Measurements from ENCODE around the gene FAM83B.
"Not testable (repeated sequence)": the region's sequence is repeated elsewhere in the genome, so short reads cannot be mapped to it uniquely, and the experiment has no call there.

DNA sequence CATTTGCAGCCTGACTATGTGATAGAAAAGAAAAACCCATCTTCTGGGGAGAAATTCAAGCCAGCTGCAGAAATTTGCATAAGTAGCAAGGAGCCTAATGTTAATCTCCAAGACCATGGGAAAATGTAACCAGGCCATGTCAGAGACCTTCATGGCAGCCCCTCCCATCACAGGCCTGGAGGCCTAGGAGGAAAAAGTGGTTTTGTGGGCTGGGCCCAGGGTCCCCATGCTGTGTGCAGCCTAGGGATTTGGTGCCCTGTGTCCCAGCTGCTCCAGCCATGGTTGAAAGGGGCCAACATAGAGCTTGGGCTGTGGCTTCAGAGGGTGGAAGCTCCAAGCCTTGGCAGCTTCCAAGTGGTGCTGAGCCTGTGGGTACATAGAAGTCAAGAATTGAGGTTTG, 49.7 kb upstream of the FAM83B start:
- not testable (repeated sequence) for TF ChIP-seq CREB1 (IDR thresholded peaks at IDR 0.05; ENCODE audit: low read depth); CEBPB (IDR thresholded peaks at IDR 0.05; ENCODE audit: borderline replicate concordance in 1 of 2, low read depth in 2 of 2, low read length in 2 of 2); ZZZ3 (IDR thresholded peaks at IDR 0.05; ENCODE audit: control insufficient read depth, insufficient read length, low read depth); NRF1 (conservative IDR thresholded peaks at IDR 0.05; ENCODE audit: low read depth, low read length); CBFB (IDR thresholded peaks at IDR 0.05; ENCODE audit: low read depth)
- TF ChIP-seq, protein P1, sequence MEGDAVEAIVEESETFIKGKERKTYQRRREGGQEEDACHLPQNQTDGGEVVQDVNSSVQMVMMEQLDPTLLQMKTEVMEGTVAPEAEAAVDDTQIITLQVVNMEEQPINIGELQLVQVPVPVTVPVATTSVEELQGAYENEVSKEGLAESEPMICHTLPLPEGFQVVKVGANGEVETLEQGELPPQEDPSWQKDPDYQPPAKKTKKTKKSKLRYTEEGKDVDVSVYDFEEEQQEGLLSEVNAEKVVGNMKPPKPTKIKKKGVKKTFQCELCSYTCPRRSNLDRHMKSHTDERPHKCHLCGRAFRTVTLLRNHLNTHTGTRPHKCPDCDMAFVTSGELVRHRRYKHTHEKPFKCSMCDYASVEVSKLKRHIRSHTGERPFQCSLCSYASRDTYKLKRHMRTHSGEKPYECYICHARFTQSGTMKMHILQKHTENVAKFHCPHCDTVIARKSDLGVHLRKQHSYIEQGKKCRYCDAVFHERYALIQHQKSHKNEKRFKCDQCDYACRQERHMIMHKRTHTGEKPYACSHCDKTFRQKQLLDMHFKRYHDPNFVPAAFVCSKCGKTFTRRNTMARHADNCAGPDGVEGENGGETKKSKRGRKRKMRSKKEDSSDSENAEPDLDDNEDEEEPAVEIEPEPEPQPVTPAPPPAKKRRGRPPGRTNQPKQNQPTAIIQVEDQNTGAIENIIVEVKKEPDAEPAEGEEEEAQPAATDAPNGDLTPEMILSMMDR (IDR thresholded peaks at IDR 0.05 in 2 of 3, conservative IDR thresholded peaks at IDR 0.05 in 1 of 3; ENCODE audit: control insufficient read depth in 2 of 3, extremely low read depth in 1 of 3, insufficient read depth in 1 of 3, low read depth in 3 of 3, low read length in 3 of 3): not testable (repeated sequence)
- TF ChIP-seq, protein P2, sequence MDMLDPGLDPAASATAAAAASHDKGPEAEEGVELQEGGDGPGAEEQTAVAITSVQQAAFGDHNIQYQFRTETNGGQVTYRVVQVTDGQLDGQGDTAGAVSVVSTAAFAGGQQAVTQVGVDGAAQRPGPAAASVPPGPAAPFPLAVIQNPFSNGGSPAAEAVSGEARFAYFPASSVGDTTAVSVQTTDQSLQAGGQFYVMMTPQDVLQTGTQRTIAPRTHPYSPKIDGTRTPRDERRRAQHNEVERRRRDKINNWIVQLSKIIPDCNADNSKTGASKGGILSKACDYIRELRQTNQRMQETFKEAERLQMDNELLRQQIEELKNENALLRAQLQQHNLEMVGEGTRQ (IDR thresholded peaks at IDR 0.05; ENCODE audit: borderline replicate concordance, low read depth, low read length): not testable (repeated sequence)
- TF ChIP-seq, protein P3, sequence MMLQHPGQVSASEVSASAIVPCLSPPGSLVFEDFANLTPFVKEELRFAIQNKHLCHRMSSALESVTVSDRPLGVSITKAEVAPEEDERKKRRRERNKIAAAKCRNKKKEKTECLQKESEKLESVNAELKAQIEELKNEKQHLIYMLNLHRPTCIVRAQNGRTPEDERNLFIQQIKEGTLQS (IDR thresholded peaks at IDR 0.05; ENCODE audit: borderline replicate concordance, extremely low read depth, low read depth, low read length): not testable (repeated sequence)
- TF ChIP-seq, protein P4, sequence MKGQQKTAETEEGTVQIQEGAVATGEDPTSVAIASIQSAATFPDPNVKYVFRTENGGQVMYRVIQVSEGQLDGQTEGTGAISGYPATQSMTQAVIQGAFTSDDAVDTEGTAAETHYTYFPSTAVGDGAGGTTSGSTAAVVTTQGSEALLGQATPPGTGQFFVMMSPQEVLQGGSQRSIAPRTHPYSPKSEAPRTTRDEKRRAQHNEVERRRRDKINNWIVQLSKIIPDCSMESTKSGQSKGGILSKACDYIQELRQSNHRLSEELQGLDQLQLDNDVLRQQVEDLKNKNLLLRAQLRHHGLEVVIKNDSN (IDR thresholded peaks at IDR 0.05; ENCODE audit: borderline replicate concordance, extremely low read length, insufficient read depth, low read depth, low read length): not testable (repeated sequence)

Data from GM12878 (cell line).